ENCODE results near the gene NR1I3.
"Not testable (repeated sequence)": the region's sequence is repeated elsewhere in the genome, so short reads cannot be mapped to it uniquely, and the experiment has no call there.

Gene NR1I3

DNA sequence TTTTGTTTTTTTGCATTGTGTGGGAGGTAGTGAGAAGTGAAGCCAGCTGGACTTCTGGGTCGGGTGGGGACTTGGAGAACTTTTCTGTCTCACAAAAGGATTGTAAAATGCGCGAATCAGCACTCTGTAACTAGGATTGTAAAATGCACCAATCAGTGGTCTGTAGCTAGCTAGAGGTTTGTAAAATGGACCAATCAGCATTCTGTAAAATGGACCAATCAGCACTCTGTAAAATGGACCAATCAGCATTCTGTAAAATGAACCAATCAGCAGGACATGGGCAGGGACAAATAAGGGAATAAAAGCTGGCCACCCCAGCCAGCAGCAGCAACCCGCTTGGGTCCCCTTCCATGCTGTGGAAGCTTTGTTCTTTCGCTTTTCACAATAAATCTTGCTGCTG is 12.1 kb upstream of the NR1I3 start:
- DNase-seq, result not testable (repeated sequence)

DNA sequence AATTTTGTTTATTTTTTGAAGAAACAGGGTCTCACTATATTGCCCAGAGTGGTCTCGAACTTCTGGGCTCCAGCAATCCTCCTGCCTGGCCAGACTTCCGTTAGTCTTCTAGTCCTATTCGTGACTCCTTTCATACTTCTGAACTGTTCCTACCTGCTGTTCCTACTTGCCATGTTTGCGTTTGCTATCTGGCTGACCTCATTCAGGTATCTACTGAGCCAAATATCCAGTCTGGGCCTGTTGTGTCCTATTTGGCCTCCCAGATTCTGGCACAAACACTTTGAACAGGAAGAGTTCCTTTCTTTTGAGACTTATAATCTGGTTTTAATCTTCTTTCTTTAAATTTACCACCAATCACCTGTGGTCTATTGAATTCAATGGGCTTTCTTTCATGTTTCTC is 6.9 kb upstream of the NR1I3 start:
- DNase-seq, result no peak

DNA sequence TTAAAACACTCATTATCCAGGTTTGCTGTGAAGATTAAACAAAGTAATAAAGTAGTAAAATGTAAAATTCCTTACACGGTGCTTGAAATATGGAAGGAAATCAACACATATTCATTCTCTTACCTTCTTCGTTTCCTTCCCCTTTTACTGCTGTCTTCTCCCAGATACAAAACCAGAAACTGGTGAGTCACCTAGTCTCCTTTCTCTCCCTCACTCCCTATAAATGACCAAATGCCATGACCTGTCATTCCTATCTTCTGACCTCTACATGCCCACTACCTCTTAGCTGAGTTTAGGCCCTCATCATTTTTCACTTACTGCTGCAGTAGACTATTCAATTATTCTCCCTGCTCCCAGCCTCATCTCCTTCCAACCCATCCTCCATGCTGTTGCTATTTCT is 4.3 kb upstream of the NR1I3 start:
- DNase-seq, result no peak

DNA sequence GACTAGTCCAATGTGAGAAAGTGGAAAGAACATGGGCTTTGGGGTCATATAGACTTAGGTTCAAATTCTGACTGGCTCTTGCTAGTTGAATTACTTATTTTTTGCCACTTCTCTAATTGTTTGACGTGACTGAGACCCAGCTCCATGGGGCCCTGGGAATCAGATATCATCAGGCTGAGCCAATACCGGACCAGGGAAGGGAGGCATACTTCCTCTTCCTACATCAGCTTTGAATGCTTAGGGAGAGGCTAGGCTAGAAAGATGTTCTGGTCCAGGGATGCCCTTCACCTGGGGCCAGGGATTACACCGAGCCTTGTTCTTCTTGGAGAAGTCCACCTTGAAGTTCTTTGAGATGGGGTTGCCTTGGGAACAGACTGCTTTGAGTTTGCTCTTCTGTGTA is 3.7 kb upstream of the NR1I3 start:
- DNase-seq, result no peak

DNA sequence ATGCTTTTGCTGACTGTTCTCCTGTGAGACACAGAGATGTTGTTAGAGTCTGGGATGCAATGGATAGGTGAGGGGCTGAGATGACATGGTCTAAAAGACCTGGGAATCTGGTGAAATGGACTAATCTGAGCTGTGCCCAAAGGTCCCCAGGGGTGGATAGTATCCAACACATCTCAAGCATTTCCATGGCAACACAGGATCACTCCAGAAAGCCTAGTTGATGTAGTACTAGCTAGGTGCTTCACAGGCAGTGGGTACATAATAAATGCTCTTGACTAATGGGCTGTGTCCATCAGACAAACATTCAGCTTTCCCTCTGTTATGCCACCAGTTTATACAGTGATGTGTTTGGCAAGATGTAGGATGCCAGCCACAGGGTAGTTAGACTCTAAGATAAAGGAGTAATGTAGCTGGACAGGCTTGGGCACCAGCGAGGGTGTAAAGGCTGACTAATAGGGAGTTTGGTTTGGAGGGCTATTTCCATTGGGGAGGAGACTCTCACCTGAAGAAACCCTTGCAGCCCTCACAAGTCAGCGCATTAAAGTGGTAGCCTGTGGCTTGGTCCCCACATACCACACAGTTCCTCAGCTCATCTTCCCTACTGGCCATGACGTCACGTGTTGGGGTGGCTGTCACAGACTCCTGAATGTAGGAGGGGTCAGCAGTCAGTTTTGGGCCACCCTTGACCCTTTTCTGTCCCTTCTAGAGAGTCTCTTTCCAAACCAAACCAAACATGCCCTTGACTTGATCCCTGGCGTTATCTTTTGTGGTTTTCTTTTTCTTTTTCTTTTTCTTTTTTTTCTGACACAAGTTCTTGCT is 1.8 kb downstream of the NR1I3 start:
- DNase-seq, result no peak

DNA sequence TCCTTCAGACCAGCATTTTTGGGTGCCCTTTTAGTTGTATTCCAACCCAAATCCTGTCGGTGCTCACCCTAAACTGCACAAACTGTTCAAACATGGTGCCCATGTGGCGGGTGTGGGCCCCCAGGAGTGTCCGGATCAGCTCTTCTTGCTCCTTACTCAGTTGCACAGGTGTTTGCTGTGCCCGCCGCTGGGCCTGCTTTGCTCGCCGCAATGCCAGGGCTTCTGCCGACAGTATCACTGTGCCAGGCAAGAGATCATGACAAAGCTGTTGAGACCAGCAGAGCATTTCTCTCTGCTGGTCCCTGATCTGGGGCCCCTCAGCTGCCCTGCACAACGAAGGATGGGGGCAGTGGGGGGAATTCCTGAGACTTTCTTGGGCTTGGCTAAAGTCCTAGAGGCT is 4.9 kb downstream of the NR1I3 start:
- no peak for DNase-seq

DNA sequence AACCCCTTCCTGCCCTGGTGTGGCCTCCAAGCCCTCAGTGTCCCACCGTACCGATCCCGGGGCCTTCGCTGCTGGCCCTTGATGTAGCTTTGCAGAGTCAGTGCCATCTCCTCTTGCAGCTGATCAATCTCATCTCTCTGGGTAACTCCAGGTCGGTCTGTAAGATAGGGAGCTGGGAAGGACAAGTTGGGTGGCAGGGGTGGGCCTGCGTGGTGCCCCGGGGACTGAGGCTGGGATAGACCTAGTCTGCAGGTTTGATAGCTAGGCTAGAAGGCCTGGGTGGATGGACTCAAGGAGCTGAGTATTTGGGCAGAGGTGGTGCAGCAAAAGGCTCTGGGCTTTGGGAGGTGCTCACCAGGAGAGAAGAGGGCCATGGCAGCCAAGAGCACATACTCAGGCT is 7.2 kb downstream of the NR1I3 start:
- no peak for DNase-seq

DNA sequence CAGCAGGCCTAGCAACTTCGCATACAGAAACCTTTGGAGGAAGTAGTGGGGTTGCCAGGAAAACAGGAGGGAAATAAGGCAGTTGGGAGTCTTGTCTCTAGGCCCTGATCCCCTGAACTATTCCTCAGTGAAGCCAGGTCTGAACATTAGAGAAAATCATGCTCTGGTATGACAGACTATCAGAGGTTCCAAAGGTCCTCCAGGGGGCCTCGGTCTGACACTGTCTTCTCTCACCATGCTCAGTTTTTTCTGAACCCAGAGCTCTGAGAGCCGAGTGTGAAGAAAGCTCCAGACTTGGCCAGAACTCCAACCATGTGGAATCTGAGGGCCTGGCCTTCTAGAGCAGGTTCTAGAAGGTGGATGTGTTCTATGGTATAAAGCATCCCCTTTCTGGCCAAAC is 8.1 kb downstream of the NR1I3 start:
- no peak for DNase-seq

DNA sequence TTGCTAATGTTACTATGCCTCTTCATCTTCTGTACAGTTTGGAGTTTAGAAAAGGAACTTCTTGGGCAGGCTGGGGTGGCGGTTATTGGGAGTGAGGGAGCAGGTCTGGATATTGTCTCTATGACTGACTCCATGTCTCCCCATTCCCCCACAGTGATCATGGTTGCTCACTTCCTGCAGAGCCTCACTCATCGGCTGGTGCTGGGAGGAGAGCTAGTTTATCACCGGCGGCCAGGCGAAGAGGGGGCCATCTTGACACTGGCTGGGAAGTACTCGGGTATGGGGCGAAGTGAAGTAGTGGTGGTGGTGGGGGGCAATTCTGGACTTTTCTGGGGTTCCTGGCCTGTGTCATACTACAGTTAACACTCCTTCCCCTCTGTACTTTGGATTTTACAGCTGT is 10.0 kb downstream of the NR1I3 start:
- DNase-seq, result no peak

DNA sequence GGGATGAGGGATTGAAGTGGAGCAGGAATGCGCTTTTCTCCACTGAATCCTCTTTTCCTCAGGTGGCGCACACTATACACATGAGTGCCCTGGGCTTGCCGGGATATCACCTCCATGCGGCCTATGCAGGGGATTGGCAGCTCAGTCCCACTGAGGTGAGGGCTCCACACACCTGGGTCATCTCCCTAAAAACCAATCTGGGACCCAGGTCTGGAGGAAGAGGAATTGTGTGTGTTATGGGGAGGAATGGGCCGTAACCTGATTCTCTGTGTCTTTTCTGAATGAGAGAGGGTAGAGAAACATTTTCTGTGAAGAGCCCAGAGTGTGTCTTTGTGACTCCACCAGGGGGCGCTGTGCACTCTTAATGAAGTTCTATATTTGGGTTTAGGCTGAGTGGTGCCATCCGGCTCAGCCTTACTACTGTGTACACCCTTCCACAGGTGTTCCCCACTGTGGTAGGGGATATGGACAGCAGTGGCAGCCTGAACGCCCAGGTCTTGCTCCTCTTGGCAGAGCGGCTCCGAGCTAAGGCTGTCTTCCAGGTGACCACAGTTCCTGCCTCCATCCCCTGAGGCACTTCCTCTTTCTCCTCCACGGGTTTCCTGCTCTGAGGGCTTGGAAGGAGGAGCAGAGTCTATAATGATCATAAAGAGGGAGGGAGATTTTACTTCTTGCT is 10.7 kb downstream of the NR1I3 start:
- peak; percentile 82 for DNase-seq

DNA sequence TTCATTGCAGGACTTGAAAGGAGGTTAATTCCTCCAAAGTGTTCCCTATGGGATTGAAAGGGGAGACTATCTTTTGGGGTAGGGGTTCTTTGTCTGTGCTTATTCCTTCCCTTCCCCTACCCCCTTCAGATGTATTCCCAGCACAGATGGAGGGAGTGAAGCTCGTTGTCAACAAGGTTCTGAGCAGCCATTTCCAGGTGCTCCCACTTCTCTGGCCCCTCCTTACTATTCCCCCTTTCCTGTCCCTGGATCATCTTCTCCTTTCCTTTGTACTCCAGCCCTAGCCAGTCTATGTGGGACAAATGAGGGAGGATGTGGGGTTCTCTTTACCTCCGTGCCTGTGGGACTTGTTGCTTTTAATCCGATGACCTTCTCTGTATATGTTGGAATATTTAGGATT is 11.2 kb downstream of the NR1I3 start:
- DNase-seq, result no peak

DNA sequence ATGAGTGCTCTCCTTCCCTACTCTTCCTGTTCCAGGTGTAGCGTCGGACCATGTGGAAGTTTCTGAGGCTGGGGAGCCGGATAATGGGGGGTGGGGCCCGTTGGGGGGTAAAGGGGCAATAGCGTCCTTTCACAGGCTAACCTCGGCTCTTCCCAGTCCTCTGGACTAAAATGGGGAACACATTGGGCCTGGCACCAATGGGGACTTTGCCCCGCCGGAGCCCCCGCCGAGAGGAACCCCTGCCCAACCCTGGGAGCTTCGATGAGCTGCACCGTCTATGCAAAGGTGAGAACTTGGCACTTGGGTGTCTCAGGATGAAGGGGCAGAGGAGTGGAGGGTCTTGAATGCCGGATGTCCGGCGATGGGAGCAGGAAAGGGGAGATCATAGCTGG is 11.7 kb downstream of the NR1I3 start:
- DNase-seq, result no peak

DNA sequence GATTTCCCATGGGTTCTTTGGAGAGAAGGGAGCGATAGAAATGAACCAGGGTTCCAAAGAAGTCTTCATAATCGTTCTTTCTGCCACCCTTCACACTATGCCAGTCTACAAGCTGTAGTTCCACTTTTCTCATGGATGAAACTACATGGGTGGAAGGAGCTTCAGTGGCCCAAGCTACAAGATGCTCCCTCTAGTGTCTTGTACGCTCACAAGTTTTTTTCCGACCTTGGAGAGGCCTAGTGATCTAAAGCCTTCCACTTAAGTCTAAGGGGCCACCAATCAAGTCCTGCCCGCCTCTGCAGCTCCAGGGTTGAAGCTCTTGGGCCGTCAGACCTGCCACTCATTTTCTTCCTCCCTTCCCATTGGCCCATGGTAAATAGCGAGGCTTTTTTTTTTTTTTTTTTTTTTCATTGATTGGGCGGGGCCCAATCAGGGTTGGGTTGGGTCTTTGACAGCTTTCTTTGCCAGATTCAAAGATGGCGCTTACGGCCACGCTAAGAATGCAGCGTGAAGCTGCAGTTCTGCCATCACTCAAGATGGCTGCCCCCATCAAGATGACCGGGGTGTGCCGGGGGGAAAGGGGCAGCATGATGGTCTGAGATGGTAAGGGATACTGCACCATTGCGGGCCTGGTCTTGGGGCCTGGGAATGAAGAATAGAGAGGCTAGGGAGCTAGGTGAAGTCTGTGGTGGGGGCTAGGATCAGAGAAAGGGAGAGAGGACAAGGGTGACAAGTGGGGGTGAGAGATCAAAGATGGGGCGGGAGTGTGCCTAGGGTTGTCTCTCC is 12.3 kb downstream of the NR1I3 start, which contains the start of gene TOMM40L:
Gene TOMM40L, plus strand, starts transcription at position 527 of the 786 bp plus-strand sequence. CDS start 430 bp downstream, outside the sequence.
- DNase-seq, result peak; percentile 96

DNA sequence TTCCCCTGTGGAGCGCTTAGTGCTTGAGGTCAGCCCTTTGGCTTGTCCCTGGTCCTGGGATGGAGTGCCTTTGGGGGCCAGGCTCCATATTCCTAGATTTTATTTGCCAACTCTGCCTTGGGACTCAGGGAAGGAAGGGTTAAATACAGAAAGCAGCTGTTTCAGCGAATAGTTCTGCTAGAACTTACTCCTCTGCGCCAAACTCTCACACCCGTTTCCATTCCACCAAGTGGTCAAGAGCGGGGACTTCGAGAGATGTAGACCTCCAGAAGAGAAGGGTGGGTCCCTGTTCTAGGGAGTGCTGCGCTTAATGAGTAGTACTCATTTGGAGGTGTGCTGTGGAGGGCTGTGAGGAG is 12.8 kb downstream of the NR1I3 start:
- peak; percentile 52 for DNase-seq

DNA sequence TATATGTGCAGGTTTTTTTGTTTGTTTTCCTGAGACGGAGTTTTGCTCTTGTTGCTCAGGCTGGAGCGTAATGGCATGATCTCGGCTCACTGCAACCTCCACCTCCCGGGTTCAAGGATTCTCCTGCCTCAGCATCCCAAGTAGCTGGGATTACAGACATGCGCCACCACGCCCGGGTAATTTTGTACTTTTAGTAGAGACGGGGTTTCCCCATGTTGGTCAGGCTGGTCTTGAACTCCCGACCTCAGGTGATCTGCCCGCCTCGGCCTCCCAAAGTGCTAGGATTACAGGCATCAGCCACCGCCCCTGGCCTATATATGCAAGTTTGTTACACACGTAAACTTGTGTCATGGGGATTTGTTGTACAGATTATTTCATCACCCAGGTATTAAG is 13.3 kb downstream of the NR1I3 start:
- DNase-seq, result not testable (repeated sequence)

DNA sequence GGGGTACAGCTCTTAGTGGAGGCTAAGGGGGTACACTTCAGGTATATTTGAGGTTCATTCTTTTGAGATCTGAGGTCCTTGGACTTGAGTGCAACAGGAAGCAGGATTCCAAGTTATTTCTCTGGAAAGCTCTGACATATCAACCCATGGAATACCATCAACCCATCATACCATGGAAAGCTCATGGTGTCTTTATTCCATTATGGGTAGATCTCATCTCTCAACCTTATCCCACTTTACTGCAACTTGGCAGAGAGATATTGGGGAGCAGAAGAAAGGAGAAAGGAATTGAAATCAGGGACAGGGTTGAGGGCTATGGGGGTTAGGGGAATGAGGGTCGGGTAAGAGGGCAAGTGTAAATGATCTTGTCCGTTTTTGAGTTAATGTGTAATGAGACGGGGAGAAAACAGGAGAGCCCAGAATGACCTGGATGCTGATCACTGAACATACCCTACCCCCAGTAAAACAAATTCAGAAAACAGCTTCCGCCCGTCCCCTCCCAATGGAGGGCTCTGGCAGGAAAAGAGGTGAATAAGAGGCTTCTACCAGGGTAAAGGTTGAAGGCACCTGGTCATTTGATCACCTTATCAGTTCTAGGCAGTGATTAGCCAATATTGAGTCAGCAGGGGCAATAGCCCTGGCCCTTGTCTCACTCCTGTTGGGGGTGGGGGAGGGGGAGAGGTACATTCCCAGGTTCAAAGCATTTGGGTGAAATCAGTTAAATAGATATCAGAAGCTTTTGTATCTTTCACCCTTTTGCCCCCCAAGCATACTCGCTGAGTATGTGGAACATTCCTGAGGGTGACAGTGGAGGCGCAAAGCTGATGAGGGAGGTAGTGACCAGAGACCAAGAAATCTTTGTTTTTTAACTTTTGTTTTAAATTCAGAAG is 14.0 kb downstream of the NR1I3 start:
- no peak for DNase-seq

DNA sequence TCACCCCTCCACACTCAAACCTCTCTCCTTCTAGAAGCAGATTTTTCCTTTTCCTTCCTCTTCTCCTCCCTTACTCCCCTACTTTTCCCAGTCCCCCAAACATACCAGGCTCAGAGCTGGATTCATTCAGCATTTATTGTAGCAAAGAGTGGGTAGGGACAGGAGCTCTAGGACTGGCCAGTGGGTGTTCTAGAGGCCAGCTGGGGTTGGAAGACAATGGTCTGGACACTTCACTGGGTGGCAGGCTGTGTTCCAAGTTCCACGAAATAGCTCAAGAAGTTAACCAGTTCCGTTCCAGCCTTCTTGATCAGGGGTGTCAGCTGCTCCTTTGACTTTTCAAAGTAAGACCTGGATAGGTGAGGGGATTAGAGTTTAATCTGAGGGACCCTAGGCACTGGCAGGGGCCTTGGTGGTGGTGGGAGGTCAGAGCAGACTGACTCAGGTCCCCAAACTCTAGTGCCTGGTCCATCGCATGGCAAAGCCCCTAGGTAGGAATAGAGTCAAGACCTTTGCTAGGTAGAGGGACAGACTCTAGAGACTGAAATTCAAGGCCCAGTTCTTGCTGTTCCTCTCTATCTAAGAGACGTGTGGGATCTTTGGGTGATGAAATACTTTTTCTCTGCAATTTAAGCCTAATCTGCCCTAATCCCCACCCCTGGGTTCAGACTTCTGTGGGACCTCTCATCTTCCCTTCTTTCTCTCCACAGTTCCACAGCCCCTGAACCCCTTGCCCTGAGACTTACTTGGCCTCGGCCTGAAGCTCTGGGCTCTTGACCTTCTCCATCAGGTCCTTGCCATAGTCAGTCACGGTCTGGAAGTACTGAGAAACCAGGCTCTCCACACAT is 15.6 kb downstream of the NR1I3 start:
- DNase-seq, result no peak

DNA sequence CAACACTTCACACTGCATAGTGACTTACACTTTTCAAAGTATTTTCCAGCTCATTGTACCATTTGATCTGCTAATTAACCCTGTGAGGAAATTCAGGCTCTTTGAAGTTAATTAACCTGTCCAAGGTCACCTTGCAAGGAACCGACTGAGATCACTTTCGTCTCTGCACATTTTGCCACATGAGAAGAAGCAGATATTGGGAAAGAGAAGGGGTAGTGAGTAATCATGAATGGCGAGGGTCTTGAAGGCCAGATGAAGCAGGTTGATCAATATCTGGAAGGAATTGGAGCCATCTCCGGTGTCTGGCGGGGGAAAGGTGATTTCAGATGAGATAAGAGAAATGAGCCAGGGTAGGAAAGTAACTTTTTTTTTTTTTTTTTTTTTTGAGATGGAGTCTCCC is 18.0 kb downstream of the NR1I3 start:
- DNase-seq, result no peak

DNA sequence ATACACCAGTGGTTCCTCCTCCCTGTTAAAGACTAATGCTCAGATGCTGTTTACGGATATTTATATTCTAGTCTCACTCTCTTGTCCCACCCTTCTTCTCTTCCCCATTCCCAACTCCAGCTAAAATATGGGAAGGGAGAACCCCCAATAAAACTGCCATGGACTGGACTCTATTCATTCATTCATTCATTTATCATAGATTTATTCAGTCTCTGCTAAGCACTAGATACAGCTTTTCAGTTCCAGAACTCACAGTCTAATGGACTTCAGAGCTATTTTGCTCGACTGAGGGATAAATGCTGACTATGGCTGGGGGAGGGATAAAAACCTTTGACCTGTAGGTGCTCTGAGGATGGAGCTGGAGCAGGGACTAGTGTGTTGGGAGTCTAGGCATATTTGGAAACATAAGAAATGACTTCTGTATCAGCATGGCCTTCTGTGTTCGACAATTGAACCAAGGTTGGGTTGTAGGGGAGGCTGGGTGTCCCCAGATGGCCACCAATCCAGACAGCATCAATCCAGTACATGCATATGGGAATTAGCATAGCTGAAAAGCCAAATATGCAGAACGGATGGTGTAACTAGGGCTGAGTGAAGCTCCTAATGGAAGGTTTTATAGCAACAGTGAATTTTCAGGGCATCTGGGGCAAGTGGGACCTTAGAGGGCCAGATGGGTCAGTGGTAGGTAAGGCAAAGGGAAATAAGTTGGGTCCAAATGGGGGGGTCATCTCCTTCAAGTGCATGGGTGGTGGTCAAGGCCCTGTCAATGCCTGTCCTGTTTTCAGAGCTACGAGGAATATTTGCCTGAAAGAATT is 18.7 kb downstream of the NR1I3 start:
- DNase-seq, result no peak

DNA sequence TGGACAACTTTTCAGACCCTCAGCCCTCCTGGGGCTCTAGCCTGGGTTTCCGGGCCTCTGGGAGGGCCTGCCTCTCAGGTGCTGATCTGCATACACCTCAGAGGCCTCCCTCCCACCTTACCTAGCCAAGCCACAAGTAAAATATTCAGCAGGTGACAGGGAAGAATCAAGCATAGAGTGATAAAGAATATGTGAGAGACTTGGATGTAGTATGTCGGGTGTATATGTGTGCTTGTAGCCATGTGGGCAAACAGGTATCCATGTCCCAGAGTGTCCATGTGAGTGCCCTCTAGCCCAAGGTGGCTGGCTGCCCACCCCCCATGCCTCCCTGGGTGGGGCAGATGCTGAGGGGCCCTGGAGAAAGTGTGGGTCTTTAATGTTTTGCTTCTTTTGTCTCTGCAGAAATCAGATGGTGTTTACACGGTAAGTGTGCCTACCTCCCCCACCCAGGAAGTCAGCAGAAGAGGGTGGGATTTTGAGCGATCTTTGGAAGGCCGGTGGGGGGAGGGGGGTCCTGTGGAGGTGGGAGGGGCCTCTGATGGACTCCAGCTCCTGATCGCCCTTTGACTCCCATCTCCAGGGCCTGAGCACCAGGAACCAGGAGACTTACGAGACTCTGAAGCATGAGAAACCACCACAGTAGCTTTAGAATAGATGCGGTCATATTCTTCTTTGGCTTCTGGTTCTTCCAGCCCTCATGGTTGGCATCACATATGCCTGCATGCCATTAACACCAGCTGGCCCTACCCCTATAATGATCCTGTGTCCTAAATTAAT is 19.5 kb downstream of the NR1I3 start:
- DNase-seq, result no peak
